ENCODE results near the gene PIH1D1. TPM values are rescaled to one million over a fixed set of nuclear protein-coding genes. Genes with fewer than 3 reads are reported as not detected.

Gene PIH1D1
- total and polyA plus RNA-seq, 2 of the 8 experiments (the other 6 are each of a cell fraction or from before 2014, with no cell fraction given), result 146 to 195 TPM

DNA sequence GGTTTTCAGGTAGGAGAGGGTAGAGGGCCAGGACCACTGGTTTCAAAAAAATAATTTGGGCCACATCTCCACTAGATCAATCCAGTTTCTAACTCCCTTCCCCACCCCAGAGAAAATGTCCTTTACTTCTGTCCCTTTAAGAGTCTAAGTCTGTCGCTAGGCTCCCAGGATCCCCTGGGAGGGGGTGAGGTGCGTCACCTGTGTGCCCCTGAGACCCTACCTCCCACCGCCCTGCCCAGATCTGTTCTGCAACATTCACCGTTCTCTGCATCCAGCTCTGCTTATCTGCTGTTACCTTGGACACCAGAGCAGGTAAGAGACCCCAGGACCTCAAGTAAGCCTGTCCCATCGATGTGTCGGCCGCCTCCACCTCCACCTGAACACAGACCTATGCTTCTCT is 26.4 kb downstream of the PIH1D1 start, which contains the start of gene GFY (continued):
- TF ChIP-seq, protein P1, sequence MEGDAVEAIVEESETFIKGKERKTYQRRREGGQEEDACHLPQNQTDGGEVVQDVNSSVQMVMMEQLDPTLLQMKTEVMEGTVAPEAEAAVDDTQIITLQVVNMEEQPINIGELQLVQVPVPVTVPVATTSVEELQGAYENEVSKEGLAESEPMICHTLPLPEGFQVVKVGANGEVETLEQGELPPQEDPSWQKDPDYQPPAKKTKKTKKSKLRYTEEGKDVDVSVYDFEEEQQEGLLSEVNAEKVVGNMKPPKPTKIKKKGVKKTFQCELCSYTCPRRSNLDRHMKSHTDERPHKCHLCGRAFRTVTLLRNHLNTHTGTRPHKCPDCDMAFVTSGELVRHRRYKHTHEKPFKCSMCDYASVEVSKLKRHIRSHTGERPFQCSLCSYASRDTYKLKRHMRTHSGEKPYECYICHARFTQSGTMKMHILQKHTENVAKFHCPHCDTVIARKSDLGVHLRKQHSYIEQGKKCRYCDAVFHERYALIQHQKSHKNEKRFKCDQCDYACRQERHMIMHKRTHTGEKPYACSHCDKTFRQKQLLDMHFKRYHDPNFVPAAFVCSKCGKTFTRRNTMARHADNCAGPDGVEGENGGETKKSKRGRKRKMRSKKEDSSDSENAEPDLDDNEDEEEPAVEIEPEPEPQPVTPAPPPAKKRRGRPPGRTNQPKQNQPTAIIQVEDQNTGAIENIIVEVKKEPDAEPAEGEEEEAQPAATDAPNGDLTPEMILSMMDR (IDR thresholded peaks at IDR 0.05; ENCODE audit: control extremely low read depth in 1 of 3, insufficient read depth in 1 of 3, low read depth in 1 of 3, low read length in 3 of 3), result no peak
- TF ChIP-seq SP2 (IDR thresholded peaks at IDR 0.05; ENCODE audit: low read length) (no peak), KDM4A (IDR thresholded peaks at IDR 0.05; ENCODE audit: low read depth, low read length, severe bottlenecking) (no peak), KDM1A (IDR thresholded peaks at IDR 0.05; ENCODE audit: borderline replicate concordance, low read length) (no peak), PHF8 (conservative IDR thresholded peaks at IDR 0.05; ENCODE audit: low read depth, low read length) (no peak), HDAC6 (IDR thresholded peaks at IDR 0.05; ENCODE audit: low read depth, low read length) (no peak), SP1 (IDR thresholded peaks at IDR 0.05; ENCODE audit: low read depth, low read length) (no peak), JUN (IDR thresholded peaks at IDR 0.05; ENCODE audit: low read depth, low read length) (no peak), HDAC2 (IDR thresholded peaks at IDR 0.05; ENCODE audit: borderline replicate concordance in 1 of 2, low read depth in 2 of 2, low read length in 2 of 2) (no peak), EGR1 (IDR thresholded peaks at IDR 0.05; ENCODE audit: borderline replicate concordance, low read depth, low read length) (no peak)

Data from H1 (cell line).